Vagina (tissue), 2 donors: ENCODE results near the gene ASIC1.

Experiments used
- CTCF ChIP-seq, 3 experiments: fragments of 450-650 bp in 2 of 3; fragments of 200-600 bp in 1 of 3; sonication (generic) in 1 of 3; IDR thresholded peaks; one replicate each; pipeline ENCODE4 v1.5.1; 2017 to 2019; ENCODE audit warnings: antibody characterized with exemption in 3 of 3, mild to moderate bottlenecking in 2 of 3, moderate library complexity in 2 of 3
- POLR2A ChIP-seq, 2 donors: fragments of 450-650 bp; IDR thresholded peaks; one replicate each; pipeline ENCODE4 v1.6.1; 2017; ENCODE audit warnings: antibody characterized with exemption in 2 of 2, mild to moderate bottlenecking in 2 of 2, moderate library complexity in 2 of 2
- POLR2AphosphoS5 ChIP-seq, 2 donors: sonication (generic); formaldehyde crosslinking; IDR thresholded peaks; one replicate each; pipeline ENCODE4 v1.9.0; 2017; ENCODE audit warnings: antibody characterized with exemption in 2 of 2, mild to moderate bottlenecking in 2 of 2, low read depth in 1 of 2; ENCODE audit not compliant: insufficient read depth in 1 of 2

GRCh38 chr12:50101663-50102062 lies 44.3 kb downstream of the ASIC1 start:
- TF ChIP-seq CTCF (IDR thresholded peaks at IDR 0.05) (peak in 1 of 3 experiments; percentile 27), POLR2A (IDR thresholded peaks at IDR 0.05) (no peak), POLR2AphosphoS5 (IDR thresholded peaks at IDR 0.05; ENCODE audit: insufficient read depth in 1 of 2, low read depth in 1 of 2) (no peak)
